HG03442 (cell line): ENCODE data around the gene SH2D2A.

Experiments
- ATAC-seq: cut with Tn5 transposase; IDR thresholded peaks from one replicate; pipeline ENCODE4 v1.9.1; 2021; ENCODE audit warnings: mild to moderate bottlenecking, moderate library complexity; ENCODE audit not compliant: unreplicated experiment

SH2D2A gene

DNA sequence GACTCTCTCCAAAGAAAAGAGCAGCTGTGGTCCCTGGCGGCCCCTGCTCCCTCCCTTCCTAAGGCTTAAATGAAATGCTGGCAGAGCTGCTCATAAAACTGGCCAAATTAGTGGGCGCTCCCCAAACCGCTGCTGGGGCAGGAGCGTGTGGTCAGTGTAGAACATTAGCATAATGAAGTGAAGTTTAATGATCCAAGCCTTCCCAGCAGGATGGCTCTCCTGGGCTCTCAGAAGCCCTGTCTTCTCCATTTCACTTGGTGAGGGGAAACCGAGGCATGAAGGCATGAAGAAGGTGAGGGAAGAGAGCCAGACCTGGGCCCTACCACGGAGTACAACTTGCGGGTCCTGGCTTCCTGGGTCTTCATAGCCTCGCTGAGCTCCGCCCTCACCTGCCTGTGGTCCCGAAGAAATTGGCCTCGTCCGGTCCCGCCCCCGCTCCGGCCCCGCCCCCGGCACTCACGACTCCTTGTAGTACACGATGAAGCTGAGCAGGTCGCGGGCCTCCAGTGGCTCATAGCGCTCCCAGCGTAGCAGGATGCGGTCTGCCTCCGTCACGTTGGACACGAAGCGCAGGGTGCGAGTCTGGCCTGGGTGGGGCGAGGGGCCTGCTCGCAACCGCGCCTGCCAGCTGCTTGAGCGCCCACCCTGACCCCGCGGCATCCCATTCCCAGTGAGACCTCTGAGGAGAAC lies 32.0 kb upstream of the SH2D2A start:
- no peak for ATAC-seq

DNA sequence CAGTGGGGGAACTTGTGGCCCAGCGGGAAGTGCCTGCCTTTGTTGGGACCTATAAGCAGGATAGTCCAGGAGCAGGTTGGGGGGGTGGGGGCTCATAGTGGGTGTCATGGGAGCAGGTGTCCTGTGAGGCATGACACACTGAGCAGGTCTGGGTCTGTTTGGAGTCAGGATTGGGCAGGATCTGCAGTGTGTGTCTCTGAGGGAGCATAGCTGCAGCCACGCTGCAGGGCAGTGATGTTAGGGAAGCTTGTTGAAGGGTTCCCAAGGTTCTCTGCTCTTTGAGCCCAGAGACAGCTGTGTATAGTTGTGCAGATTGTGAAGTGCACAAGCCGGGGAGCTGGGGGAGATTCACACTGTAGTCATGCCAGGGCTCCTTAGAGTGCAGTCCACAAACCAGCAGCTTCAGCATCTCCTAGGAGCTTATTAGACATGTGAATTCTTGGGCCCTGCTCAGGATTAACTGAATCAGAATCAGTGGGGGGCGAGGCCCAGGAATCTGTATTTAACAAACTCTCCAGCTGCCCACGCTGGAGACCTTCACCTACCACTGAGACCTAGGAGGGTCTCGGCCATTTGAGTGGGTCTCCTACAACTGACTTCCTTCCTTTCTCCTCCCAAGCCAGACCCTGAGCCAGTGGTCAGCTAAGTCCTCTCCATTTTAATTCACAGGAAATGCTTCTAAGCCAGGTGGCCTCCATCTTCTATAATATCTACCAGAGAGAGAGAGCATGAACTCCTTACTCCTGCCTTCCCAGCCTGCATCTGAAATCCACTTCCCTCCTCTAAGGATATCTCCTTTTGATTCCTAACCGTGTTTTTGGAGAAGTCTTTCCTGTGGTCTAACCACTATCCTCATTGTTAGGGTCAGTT lies 31.2 kb upstream of the SH2D2A start:
- no peak for ATAC-seq

- no peak for ATAC-seq
These were observed 30.0 kb upstream of the SH2D2A start for GRCh38 chr1:156846643-156847042.

GRCh38 chr1:156845953-156846545 lies 29.4 kb upstream of the SH2D2A start:
- no peak for ATAC-seq

DNA sequence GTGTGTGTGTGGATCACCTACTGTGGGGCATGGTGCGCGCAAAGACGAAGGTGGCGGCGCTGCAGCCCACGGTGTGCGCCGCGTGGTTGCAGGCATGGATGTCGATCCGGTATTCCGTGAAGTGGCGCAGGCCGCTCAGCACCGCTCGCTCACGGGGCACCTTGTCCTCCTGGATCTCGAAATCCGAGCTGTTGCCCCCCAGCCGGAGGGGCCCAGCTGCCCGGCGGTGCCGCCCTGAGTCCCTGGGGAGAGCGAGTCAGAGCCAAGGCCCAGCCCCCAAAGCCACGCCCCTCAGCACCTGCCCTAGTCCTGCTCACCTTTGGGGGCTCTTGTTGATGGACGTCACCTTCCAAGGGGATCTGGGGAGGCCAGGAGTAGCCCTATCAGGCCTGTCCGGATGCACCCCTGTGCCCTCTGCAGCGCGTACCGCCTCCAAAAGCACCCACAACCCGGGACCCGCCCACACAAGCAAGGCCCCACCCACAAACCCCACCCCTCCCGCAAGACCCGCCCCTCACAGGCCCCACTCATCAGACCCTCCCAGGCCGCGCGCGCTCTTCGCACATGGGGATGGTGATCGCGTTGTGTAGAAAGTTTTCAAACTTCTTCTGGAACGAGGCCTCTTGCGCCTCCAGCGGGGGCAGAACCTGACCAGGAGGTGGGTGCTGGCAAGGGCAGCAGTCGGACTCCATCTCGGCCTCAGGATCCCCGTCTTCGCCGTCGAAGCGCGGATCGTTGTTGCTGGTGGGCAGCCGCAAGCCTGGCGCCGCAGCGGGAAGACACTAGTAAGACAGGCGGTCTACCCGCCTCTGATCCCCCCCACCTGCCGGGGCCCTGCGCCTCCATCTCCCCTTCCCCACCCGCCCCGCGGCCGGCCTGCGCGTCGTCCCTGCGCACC lies 28.7 kb upstream of the SH2D2A start:
- ATAC-seq: no peak

DNA sequence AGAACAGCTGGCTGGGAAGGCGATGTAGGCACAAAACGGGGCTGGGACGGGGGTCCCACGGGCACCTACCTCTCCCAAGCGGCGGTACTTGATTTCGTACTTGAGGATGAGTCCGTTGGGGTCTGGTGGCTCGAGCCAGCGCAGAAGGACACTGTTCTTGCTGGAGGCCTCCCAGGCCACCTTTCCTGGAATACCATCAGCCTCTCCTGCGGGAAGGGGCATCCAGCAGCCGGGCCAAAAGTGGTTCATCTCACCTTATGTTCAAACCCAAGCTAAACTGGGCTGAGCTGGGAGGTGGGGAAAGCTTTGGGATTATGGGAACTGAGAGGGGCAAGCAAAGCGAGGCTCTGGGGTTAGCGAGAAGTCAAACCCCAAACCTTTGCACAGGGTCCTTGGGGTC lies 28.0 kb upstream of the SH2D2A start:
- ATAC-seq: no peak

- no peak for ATAC-seq
These were observed 27.5 kb upstream of the SH2D2A start for GRCh38 chr1:156844102-156844501.

- ATAC-seq: no peak
These were observed 26.1 kb upstream of the SH2D2A start for GRCh38 chr1:156842618-156843300.

DNA sequence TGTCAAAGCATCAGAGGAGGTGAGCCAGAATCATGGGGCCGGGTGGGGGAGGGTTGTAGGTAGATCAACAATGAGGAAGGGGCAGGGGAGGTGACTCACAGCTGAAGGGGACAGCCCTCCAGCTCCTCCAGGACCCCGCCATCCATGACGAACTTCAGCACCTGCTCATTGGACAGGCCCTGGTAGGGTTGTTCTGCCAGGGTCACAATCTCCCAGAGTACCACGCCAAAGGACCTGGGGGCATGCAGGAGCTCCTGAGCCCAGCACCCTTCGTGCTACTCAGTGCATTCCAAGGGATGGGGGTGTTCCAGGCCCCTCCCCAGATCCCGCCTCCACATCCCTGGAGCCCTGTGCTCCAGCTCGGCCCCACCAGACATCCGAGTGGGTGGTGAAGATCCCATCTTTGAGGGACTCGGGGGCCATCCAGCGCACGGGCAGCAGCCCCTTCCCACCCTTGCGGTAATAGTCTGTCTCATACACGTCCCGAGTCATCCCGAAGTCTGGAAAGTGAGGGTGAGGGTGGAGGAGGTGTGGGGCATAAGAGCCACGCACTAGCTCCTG lies 24.7 kb upstream of the SH2D2A start:
- no peak for ATAC-seq

- no peak for ATAC-seq
These were observed 24.2 kb upstream of the SH2D2A start for GRCh38 chr1:156840898-156841279.

- ATAC-seq: no peak
These were observed 23.7 kb upstream of the SH2D2A start for GRCh38 chr1:156840186-156840897.

DNA sequence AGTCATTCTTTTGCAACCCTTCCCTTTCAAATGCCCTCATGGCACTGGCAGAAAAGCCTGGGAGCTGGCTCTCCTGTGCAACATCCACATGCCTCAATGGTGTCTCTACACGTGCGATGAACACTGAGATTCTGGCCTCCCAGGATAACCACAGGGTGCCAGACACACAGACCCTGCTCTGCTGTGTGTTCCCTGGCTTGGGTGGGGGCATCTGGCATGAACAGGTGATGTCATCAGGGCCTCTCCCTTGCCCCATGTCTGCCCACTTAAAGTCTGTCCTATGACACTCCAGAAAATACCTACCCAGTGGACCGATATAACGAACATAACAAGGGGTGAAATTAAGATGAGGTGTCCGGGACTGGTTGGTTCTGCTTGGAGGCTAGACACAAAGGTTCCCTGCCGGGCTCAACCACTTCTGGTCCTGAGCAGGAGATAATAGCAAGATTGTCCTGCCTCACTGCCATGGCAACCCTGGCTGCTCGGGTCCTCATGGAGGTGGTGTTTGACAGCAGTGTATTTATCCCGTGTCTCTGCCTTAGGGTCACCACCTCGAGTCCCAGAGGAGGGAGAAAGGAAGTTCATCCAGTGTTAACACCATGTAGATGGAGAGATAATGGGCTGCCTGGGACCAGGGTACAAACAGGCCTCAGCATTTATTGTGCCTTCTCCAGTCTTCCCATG lies 22.9 kb upstream of the SH2D2A start:
- ATAC-seq: no peak

- ATAC-seq: no peak
These were observed 22.3 kb upstream of the SH2D2A start for GRCh38 chr1:156838972-156839371.

DNA sequence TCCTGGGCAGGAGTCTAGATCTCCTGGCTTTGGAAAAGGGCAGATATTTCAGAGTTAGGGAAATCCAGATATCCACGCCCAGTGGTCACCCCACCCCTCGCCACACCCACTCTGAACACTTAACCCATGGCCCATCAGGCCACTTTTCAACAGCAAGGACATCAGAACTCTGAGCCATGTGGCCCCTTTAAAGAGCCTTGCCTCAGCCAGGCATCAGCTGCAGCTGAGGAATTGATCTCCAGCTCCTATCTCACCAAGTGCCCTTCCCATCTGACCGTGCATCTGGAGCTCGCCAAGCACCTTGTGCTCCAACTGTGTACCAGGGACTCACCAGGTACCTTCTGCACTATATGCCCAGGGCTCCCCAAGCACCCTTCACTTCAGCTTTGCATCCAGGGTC lies 20.2 kb upstream of the SH2D2A start:
- no peak for ATAC-seq

DNA sequence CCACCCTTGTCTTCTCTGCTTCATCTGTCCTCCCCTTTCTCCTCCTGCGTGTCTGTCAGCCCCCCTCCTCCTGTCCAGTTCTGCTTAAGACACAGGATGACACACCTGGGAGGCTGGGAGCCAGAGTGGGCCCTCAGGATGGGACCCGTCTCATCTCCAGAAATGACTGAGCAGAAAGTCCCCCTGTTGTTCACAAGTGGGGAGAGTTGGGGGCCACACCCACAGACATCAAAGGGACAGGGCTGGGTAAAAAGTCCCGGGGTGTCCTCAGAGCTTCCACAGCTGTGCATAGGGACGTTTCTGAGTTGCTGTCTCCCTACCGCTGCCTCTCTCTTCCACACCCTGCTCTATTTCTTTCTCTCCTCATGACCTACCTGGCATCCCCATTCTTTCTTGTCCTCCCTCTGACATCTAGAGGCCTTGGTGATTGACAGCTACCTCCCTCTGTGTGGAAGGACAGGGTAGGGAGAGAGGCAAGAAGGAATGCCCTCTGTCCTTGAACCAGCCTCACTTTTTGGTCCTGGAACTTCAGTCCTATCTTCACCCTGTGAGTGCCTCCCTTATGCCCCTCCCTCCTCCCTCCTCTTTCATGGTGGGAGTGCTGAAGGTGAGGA lies 19.5 kb upstream of the SH2D2A start:
- ATAC-seq: no peak

- no peak for ATAC-seq
These were observed 17.7 kb upstream of the SH2D2A start for GRCh38 chr1:156834322-156834721.

- ATAC-seq: no peak
These were observed 17.0 kb upstream of the SH2D2A start for GRCh38 chr1:156833603-156834002.

DNA sequence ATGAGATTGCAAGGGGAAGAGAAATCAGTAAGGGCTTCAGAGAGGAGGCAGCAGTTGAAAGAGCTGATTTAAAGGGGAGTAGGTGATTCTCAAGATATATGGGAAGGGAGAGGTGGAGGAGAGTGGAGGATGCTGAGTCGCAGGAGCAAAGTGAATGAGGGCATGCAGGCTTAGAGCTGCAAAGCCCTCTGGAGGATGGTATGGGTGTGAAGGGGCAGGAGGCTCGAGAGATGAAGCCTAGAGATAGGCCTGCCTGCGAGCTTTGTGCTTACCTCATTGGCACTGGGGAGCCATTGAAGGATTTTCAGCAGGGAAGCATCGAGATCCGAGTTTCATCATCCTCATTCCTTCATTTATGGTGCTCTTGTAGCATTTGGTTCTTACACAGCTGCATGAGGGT lies 15.8 kb upstream of the SH2D2A start:
- no peak for ATAC-seq
